Pancreas (tissue), 10 donors: ENCODE measurements around the gene EFHC1. TPM values are rescaled to one million over a fixed set of nuclear protein-coding genes. Genes with fewer than 3 reads are reported as not detected.

ENCODE experiments used
- ATAC-seq, 4 donors: fragments of 200-7000 bp; cut with Tn5 transposase; one replicate each; pipeline versions ENCODE4 v1.8.0 to v1.9.1; 2020; ENCODE audit warnings: mild to moderate bottlenecking in 4 of 4, moderate library complexity in 4 of 4
- DNase-seq, 6 donors: peaks; one replicate each; pipeline ENCODE4 v3.0.0-alpha.2; 2020
- FAIRE-seq: peaks from 2 replicates; lab custom pipeline; 2012; peaks lifted over from hg19 to GRCh38; lab: Jason Lieb, UNC
- H3K27ac ChIP-seq, 4 donors: fragments of 200-600 bp; sonication (generic); 1 replicate in 3 of 4; 2 replicates in 1 of 4; pipeline versions ENCODE4 v1.5.0 to v1.8.0; 2020
- H3K27me3 ChIP-seq, 4 donors: fragments of 200-600 bp; one replicate each; pipeline ENCODE4 v1.8.0; 2021
- H3K36me3 ChIP-seq, 3 donors: fragments of 200-600 bp; sonication (generic) in 1 of 3; one replicate each; pipeline versions ENCODE4 v1.5.0 to v1.8.0; 2020 to 2021
- H3K4me1 ChIP-seq, 3 donors: fragments of 200-600 bp; one replicate each; pipeline ENCODE4 v1.8.0; 2021
- H3K4me3 ChIP-seq, 4 donors: fragments of 200-600 bp; sonication (generic) in 2 of 4; one replicate each; pipeline versions ENCODE4 v1.5.0 to v1.8.0; 2020 to 2021
- H3K9me3 ChIP-seq, 4 donors: fragments of 200-600 bp; one replicate each; pipeline ENCODE4 v1.8.0; 2021
- CTCF ChIP-seq, 4 donors: fragments of 200-600 bp; sonication (generic) in 3 of 4; IDR thresholded peaks; one replicate each; pipeline versions ENCODE4 v1.5.0 to v1.8.0; 2021; ENCODE audit warnings: antibody characterized with exemption in 4 of 4
- WGBS, 2 donors: extraction: QIAGEN DNeasy Blood & Tissue Kit; methylation state at CpG; one replicate each; pipeline ENCODE4 v1.1.7; 2013; 5-methylcytosine and 5-hydroxymethylcytosine counted together
- intact Hi-C, 3 donors: fragments of 100-400 bp; cut with DNase I; formaldehyde crosslinking; loops; one replicate each; pipeline versions ENCODE4 v1.11.1 to v1.14.2; 2022
- polyA plus RNA-seq, 2 donors: library from polyadenylated mRNA; stranded (reverse); fragments of 200-250 nt; gene quantifications; one replicate each; pipeline ENCODE4 v1.2.3, GENCODE V29; 2013
- total RNA-seq, 6 donors: library from RNA; stranded (reverse); fragmentation: NEBNext Ultra II Directional in 4 of 6; extraction: Animal tissue kit (Norgen Biotek cat#: 25700) in 4 of 6; gene quantifications; one replicate each; pipeline versions ENCODE4 v1.2.1 to v1.2.4, GENCODE V29; 2021 to 2023
- donor health status: healthy with polysubstance abuse.
- donor health status: DM: no; HTN: no; CAD: no; lungs with moderate emphysema.
- donor health status: DM: no; HTN: no; CAD: no.
- donor health status: control.
- donor health status: control.
- donor health status: Bipolar disorder and iron deficiency.
- donor health status: DM: yes; HTN: yes; CAD: no.
- donor health status: DM: no; HTN: no; CAD: no.
- donor health status: DM: no; HTN: no; CAD: no.
- donor health status: DM: yes; HTN: yes; CAD: no.

EFHC1 gene
- total and polyA plus RNA-seq, 8 donors: 5.5 to 39.0 (median 10.4) TPM

GRCh38 chr6:52491203-52492069 lies 71.3 kb downstream of the EFHC1 start:
- Histone ChIP-seq H3K9me3 (no peaks in the 10 kb centered on the region), H3K27me3 (no peaks in the 10 kb centered on the region), H3K27ac (no peak overlapping the region), H3K4me1 (no peaks in the 10 kb centered on the region), H3K4me3 (no peak overlapping the region), H3K36me3 (no peaks in the 10 kb centered on the region)
- FAIRE-seq (no peak), DNase-seq (no peak), ATAC-seq (no peak)
- TF ChIP-seq CTCF (IDR thresholded peaks at IDR 0.05): no peak
- 81 to 83% methylated on average over 14 of the region's 14 CpGs for WGBS, 2 donors
- intact Hi-C loops: no loop called here

- intact Hi-C loops: no loop called here
- no peaks in the 10 kb centered on the region for H3K36me3 ChIP-seq
- FAIRE-seq: no peak
- no peak for DNase-seq
- H3K4me3 ChIP-seq: no peak overlapping the region
- H3K9me3 ChIP-seq: no peaks in the 10 kb centered on the region
- no peak overlapping the region for H3K27ac ChIP-seq
- no peak for ATAC-seq
- no peak for TF ChIP-seq CTCF (IDR thresholded peaks at IDR 0.05)
- no peaks in the 10 kb centered on the region for H3K27me3 ChIP-seq
- 71 to 86% methylated on average over 3 of the region's 3 CpGs for WGBS, 2 donors
- H3K4me1 ChIP-seq: no peaks in the 10 kb centered on the region
Observed at GRCh38 chr6:52493669-52494068, 73.5 kb downstream of the EFHC1 start.

GRCh38 chr6:52494298-52495072 lies 74.3 kb downstream of the EFHC1 start:
- WGBS, 2 donors: 93 to 94% methylated on average over 7 of the region's 7 CpGs
- intact Hi-C loops: no loop called here
- no peak for ATAC-seq

GRCh38 chr6:52495922-52496321 lies 75.8 kb downstream of the EFHC1 start:
- ATAC-seq (peak in 2 of 4 donors; percentile 19 to 24), DNase-seq (no peak), FAIRE-seq (no peak)
- Histone ChIP-seq H3K4me1 (no peaks in the 10 kb centered on the region), H3K27me3 (no peaks in the 10 kb centered on the region), H3K36me3 (no peaks in the 10 kb centered on the region), H3K4me3 (no peak overlapping the region), H3K27ac (no peak overlapping the region), H3K9me3 (no peaks in the 10 kb centered on the region)
- WGBS, 2 donors: 62 to 66% methylated on average over 3 of the region's 3 CpGs
- intact Hi-C loops: no loop called here
- TF ChIP-seq CTCF (IDR thresholded peaks at IDR 0.05): no peak

More at GRCh38 chr6:52494298-52495072, 74.3 kb downstream of the EFHC1 start:
- Histone ChIP-seq H3K4me3 (no peak overlapping the region), H3K36me3 (no peaks in the 10 kb centered on the region), H3K9me3 (no peaks in the 10 kb centered on the region), H3K4me1 (no peaks in the 10 kb centered on the region), H3K27ac (no peak overlapping the region), H3K27me3 (no peaks in the 10 kb centered on the region)
- no peak for TF ChIP-seq CTCF (IDR thresholded peaks at IDR 0.05)
- DNase-seq: no peak
- no peak for FAIRE-seq
